HG03457 (cell line): ENCODE results near the gene ACO2.
"Not testable (repeated sequence)": the region's sequence is repeated elsewhere in the genome, so short reads cannot be mapped to it uniquely, and the experiment has no call there.

Source experiments
- ATAC-seq: cut with Tn5 transposase; IDR thresholded peaks from one replicate; pipeline ENCODE4 v1.9.1; 2021; ENCODE audit warnings: moderate number of reproducible peaks; ENCODE audit not compliant: unreplicated experiment

The ACO2 gene

GRCh38 chr22:41447435-41448188 lies 21.3 kb upstream of the ACO2 start:
- no peak for ATAC-seq

DNA sequence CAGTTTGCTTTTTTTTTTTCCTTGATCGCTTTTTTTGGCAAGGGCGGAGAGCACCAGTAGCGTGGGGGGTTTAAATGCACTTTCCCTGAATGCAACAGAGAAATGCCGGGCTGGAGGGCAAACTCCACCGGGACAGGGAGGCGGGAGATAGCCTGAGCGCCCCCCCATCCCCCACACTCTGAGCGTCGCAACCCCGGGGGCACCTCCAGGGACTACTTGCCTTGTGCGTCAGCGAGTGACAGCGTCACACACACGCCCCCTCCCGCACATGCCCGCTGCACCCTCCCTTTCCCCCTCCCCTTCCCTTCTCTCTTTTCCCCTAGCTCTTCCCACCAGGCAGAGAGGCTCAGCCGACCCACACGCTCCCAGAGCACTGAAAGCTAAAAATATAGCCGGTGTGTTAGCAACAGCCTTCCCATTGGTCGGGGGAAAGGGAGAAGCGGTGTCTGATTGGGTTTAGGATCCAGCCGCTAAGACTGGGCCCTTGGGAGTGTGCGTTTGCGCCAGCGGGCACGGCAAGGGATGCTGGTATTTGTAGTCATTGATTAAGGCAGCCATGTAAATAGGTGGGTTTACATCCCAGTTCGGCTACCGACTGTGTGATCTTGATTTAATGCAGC lies 20.6 kb upstream of the ACO2 start:
- peak; percentile 42 for ATAC-seq

- no peak for ATAC-seq
These were observed 10.7 kb upstream of the ACO2 start for GRCh38 chr22:41458161-41458728.

DNA sequence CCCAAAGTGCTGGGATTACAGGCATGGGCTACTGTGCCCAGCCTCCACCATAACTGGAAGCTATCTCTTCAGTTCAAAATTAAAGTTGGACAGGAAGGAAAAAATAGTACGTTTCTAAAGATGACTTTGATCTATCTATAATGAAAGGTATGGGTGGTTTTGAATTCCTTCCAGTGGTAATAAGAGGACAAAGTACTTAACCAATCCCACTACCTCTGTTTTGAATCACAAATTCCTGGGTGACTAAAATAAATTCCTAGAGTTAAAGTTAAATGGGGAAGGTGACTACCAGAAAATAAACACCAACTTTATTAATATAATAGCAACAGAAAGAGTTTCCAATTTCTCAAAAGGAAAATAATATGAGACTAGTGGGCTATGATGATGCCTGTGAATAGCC lies 9.5 kb upstream of the ACO2 start:
- no peak for ATAC-seq

GRCh38 chr22:41460071-41460470 lies 8.8 kb upstream of the ACO2 start:
- ATAC-seq: not testable (repeated sequence)

DNA sequence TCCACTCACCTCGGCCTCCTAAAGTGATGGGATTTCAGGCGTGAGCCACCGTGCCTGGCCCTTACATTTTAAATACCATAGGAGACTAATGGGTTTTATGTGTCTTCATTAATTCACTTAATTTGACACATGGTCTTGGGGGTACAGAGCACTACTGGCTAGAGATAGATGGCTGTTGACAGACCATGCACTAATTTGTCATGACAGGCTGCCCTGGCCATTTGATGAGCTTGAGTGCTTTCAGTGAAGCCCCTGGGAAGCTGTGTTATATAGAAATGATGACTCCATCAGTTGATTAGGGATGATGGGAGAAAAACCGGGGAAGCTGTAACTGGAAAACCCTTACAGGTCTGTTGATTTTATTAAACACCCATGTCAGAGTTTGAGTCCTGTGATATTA lies 7.0 kb upstream of the ACO2 start:
- ATAC-seq: no peak

DNA sequence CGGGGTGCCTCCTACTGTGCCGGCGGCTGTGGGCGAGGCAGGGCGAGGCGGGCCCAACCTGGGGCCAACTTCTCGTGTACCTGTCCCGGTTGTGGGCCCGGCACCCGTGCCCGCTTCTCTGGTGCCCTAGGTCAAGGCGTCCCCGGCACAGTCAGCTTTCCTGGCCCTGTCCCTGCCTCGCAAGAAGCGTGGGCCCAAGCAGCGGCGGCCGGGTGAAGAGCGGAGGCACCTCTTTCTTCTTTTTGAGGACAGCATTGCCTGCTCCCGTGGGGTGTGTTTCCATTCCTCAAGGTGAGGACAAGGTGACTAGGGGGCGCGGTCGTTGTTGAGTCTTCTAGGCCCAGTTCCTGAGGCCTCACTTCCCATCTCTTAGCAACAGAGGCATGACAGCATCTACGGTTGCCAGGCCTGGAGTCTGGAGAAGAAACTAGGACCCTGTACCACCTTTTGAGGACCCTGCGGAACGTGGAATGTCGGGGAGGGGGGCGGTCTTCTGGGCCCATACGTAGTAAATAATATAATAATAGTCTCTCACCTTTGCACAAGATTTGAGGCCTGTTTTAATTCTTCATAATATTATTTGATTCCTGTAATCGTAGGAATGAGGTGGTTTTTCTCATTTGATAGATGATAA lies 418 bp downstream of the ACO2 start:
- peak; percentile 18 for ATAC-seq

DNA sequence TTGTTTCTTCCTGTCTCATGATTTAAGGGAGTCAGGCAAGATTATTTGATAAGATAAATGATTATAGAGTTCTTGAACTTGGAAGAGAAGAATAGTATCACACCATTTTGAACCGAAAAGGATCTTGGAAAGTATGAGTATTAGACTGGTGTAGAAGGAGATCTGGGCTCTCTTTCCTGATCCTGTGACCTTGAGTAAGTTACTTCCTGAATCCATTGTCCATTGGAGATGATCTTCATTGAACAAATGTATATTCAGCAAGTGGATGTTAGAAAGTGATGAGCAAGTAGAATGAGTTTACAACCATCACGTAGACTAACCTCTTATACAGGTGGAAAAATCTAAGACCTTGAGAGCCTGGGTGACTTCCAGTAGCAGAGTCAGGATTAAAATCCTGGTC lies 2.0 kb downstream of the ACO2 start:
- ATAC-seq: no peak

DNA sequence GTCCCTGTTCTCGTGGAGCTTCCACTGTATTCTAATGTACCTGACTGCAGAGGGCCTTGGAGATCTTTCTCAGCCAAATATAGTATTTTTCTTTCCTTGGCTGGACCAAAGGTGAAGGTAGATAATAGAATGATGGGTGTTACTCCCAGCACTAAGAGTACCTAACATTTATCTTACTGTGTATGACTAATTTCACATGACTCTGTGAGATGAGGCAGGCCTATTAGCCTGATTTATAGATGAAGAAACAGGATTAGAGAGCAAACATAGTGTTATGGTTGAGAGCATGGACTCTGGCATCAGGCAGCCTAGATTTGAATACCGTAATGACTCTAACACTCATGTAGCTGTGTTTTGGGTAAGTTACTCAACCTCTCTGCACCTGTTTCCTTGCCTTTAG lies 2.7 kb downstream of the ACO2 start:
- ATAC-seq: no peak

DNA sequence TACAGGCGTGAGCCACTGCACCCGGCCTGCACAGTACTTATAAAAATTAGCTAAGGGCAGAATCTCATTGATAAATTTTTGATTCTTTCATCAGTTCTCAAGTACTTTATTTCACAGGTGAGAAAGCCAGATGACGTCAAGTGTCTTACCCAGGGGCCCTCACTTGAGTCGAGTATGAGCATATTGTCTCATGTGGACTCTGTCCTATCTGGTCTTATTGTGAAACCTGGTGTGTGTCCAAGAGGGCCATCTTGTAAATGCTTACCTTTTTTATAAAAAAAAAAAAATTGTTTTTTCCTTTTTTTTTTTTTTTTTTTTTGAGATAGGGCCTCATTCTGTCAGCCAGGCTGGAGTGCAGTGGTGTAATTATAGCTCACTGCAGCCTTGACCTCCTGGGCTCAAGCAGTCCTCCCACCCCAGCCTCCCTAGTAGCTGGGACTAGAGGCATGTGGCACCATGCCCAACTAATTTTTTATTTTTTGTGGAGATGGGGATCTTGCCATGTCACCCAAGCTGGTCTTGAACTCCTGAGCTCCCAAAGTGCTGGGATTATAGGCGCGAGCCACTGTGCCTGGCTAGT lies 6.0 kb downstream of the ACO2 start:
- ATAC-seq: no peak

- no peak for ATAC-seq
These were observed 9.6 kb downstream of the ACO2 start for GRCh38 chr22:41478473-41478872.

DNA sequence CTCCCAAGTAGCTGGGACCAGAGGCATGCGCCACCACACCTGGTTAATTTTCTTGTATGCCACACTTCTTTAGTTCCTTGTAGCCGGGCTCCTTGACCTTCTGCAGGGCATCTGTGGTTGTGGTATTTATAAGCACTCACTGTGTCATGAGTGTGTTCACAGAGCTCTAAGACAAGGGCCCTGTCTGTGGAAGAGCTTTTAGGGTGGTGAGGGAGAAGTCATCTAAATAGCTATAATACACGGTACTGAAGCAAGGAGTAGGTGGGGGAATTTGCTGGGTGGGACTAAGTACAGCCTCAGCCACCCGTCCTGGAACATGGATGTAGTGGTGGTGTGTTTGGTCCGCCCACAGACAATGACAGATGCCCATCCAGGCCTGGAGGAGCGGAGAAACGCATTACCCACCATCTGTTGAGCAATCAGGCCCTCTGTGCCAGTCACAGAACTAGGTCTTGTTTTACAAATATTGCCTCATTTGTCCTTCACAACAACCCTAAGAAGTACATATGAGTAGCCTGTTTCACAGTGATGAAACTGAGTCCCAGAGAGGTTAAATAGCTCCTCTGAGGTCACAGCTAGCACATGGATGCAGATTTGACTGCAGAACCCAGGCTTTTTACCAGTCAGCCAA lies 10.1 kb downstream of the ACO2 start:
- no peak for ATAC-seq

GRCh38 chr22:41479671-41480396 lies 10.9 kb downstream of the ACO2 start:
- ATAC-seq: no peak

DNA sequence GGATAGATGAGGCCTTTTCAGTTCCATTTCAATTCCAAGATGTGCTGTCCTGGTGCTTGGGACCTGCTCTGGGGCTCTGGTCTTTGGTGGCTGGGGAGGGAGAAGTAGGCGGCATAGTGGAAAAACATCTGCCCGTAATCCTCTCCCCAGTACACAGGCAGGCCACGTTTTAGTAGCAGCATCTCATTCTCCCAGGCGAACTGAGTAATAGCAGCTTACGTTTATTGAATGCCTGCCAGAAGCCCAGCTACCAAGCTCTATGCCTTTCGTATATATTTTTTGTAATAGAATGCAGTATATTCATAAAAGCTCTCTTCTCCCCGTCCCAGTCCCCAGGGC lies 11.4 kb downstream of the ACO2 start:
- no peak for ATAC-seq

DNA sequence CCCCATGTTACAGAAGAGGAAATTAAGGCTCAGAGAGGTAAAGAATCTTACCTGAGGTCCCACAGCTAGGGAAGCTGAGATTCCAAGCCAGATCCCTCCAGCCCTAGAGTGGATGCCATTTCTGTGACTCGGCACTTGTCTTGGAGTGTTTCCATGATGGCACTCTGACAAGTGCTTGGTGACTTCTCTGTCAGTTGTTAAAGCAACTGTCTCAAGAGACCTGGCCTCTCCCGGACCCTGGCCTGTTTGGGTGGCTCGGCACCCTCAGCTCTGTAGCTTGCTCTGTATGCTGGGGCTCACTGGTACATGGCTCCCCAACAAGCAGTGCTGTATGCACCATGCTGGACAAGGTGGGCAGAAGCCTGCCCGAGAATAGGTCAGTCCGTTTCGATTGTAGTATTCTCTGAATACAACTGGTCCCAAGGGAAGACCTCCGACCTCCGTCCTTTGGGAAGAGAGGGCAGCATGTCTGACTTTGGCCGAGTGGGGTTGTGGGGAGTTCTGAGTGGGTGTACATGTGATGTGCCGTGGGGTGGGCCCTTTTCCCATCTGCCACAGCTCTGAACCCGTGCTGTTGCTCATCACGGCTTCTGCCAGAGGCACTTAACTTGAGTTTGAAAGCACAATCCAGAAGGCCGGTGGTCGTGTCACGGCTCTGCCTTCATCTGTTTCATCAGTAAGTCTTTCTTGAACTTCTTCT lies 12.4 kb downstream of the ACO2 start:
- no peak for ATAC-seq

DNA sequence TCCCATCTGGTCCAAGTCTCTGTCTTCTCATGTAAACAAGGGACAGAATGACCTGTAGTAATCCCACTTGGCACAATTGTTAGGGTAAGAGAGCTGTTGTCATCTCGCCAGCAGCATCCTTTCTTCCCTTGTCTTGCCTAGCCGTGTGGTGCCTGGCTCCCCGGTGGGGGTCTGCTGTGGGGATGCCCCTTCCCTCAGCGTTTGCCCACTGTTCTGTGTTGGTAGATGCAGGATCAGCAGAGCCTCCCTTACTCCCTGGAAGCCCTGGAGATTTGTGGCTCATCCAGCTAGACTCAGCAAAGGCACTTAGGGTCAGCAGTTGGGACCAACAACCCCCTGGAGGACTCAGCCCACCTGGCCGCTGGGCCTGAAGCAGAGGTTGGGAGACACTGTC lies 13.0 kb downstream of the ACO2 start:
- no peak for ATAC-seq

DNA sequence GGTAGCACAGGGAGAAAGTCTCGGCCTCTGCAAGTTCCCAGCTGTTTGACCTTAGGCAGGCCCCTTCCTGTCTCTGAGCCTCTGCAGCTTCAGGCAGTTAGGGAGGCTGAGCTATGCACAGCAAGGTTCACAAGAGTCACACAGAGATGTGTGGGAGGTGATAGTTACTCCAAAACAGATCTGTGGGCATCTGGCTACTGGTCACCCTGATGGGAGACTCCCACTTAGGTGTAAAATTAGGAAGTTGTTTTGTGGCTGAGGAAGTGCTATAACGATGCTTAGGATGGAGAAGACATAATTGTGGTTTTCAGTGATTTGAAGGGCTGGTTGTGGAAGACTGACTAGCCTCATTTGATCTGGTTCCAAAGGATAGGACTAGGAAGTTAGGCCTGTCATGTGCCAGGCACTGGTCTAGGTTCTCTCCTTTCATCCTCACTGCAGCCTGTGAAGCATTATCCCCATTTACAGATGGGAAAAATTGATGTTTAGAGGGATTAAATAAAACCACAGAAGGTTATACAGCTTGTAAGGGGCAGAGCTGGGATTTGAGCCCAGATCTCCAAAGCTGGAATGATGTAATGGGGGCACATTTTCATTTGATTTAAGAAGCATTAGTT lies 13.5 kb downstream of the ACO2 start:
- ATAC-seq: no peak

GRCh38 chr22:41485033-41485432 lies 16.1 kb downstream of the ACO2 start:
- ATAC-seq: no peak

DNA sequence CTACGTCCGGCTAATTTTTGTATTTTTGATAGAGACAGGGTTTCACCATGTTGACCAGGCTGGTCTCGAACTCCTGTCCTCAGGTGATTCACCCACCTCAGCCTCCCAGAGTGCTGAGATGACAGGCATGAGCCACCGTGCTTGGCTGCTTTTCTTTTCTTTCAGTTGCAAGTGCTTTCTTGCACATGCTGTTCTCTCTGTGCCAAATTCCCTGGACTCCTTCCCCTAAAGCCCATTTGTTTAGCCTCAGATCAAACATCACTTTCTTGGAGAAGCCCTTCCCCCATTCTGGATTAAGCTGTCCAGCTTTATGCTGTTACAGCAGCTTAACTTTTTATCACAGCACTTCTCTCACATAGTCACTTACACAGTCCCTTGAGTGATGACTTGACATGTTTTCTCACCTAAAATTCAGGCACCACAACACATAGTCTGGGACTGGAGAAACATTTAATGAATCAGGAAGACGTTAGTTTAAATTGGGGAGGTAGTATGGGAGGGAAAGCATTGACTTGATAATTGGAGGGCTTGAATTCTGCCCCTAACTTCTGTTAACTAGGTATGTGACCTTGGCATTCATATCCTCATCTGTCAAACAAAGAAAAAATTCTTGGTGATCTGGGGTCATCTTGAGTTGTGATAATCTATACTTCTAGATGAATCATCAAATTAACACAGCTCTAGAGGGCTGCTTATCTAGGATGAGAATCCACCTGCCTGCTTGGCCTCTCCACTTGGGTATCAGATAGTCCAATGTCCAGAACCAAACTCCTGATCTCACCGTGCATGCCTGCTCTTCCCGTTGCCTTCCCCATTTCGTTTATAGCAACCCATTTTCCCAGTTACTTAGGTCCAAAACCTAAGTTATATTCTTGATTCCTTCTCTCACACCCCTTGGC lies 18.4 kb downstream of the ACO2 start:
- no peak for ATAC-seq
